Left ventricle myocardium inferior (tissue), 1 donor: ENCODE results near the gene NSMCE1. TPM values are rescaled to one million over a fixed set of nuclear protein-coding genes. Genes with fewer than 3 reads are reported as not detected.

Experiments used
- DNase-seq: peaks from one replicate; pipeline ENCODE4 v3.0.0-alpha.2; 2020
- H3K27ac ChIP-seq: fragments of 200-600 bp; replicated peaks from 2 replicates; pipeline ENCODE4 v1.8.0; 2021
- H3K27me3 ChIP-seq: fragments of 200-600 bp; 2 replicates; pipeline ENCODE4 v1.8.0; 2021; ENCODE audit warnings: low read depth
- H3K36me3 ChIP-seq: fragments of 200-600 bp; 2 replicates; pipeline ENCODE4 v1.8.0; 2021
- H3K4me1 ChIP-seq: fragments of 200-600 bp; 2 replicates; pipeline ENCODE4 v1.8.0; 2021
- H3K4me3 ChIP-seq: fragments of 200-600 bp; 2 replicates; pipeline ENCODE4 v1.8.0; 2021; ENCODE audit warnings: mild to moderate bottlenecking, moderate library complexity
- H3K9me3 ChIP-seq: fragments of 200-600 bp; replicated peaks from 2 replicates; pipeline ENCODE4 v1.8.0; 2021
- intact Hi-C: fragments of 100-400 bp; cut with micrococcal nuclease; formaldehyde crosslinking; loops from one replicate; pipeline ENCODE4 v1.11.0; 2022
- total RNA-seq: library from RNA; stranded (reverse); fragmentation: NEBNext Ultra II Directional; extraction: Animal tissue kit (Norgen Biotek cat#: 25700); gene quantifications from one replicate; pipeline ENCODE4 v1.2.1, GENCODE V29; 2021
- TF ChIP-seq, protein P1 (sequence below): fragments of 200-600 bp; IDR thresholded peaks from 2 replicates; pipeline ENCODE4 v1.8.0; 2021; ENCODE audit warnings: antibody characterized with exemption, mild to moderate bottlenecking, borderline replicate concordance
- donor health status: DM: no; HTN: yes; CAD: no; lungs with severe emphysema.

Gene NSMCE1
- total RNA-seq, 1 donor from 2014 or later, result 38.6 TPM

DNA sequence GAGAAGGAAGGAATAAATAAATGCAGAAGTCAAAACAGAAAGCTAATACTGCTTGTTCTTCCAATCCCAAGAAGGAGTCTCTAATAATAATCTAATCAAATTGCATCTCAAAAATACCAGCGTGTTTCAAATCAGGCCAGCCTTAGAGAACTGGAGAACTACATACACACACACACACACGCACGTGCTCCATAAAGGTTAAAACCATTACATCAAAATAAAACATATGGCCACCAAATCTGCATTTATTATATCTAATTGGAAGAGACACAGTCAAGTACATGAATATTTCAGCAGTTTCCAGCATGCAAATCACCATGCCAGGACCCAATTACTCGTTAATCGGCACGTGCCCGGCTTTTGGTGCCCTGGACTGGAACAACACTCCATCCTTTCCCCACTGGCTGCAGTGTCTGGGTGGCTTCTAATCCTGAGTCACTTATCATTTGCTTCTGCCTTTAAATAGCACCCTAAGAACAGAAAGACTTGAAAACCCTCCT, 85.6 kb downstream of the NSMCE1 start:
- H3K36me3 ChIP-seq, result no peaks in the 10 kb centered on the region
- no peaks in the 10 kb centered on the region for H3K4me1 ChIP-seq
- TF ChIP-seq, protein P1, sequence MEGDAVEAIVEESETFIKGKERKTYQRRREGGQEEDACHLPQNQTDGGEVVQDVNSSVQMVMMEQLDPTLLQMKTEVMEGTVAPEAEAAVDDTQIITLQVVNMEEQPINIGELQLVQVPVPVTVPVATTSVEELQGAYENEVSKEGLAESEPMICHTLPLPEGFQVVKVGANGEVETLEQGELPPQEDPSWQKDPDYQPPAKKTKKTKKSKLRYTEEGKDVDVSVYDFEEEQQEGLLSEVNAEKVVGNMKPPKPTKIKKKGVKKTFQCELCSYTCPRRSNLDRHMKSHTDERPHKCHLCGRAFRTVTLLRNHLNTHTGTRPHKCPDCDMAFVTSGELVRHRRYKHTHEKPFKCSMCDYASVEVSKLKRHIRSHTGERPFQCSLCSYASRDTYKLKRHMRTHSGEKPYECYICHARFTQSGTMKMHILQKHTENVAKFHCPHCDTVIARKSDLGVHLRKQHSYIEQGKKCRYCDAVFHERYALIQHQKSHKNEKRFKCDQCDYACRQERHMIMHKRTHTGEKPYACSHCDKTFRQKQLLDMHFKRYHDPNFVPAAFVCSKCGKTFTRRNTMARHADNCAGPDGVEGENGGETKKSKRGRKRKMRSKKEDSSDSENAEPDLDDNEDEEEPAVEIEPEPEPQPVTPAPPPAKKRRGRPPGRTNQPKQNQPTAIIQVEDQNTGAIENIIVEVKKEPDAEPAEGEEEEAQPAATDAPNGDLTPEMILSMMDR, result no peak
- intact Hi-C loops, result no loop called here
- no peaks in the 10 kb centered on the region for H3K27me3 ChIP-seq
- no peaks in the 10 kb centered on the region for H3K9me3 ChIP-seq
- H3K4me3 ChIP-seq, result no peak overlapping the region
- H3K27ac ChIP-seq, result no peak overlapping the region
- DNase-seq, result no peak

DNA sequence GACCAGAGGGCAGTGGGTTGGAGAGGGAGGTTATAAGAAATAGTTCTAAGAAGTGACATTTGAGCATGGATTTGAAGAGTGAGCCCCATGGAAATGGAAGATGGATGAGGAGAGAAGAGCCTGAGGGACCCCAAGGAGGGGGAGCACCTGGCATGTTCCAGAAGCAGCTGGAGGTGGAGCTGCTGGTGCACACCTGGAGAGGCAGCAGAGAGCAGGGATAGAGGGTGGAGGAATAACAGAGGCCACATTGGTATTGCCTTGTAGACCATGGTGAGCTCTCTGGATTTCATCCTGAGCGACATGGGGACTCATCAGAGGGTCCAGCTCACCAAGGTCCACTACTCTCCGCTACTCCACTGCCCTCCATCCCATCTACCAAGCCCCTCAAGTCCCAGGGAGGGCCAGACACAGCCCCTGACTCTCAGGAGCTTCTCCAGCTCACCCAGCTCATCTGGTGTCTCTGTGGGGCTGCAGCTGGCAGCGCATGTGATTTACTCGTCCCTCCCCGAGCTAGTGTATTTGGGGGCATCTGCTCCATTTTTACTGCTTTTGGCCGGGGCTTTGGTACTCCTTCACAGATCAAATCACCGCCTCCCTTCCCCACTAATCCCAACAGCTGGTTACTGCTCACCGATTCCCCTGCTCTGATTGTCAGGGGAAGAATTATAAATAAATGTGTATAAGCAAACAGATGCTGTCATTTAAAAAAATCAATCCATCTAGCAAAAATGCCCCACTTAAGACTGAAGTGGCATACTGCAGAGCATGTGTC, 87.4 kb downstream of the NSMCE1 start:
- intact Hi-C loops, result no loop called here
- H3K27ac ChIP-seq, result no peak overlapping the region
- TF ChIP-seq, protein P1, result no peak
- no peaks in the 10 kb centered on the region for H3K4me1 ChIP-seq
- no peaks in the 10 kb centered on the region for H3K36me3 ChIP-seq
- no peaks in the 10 kb centered on the region for H3K9me3 ChIP-seq
- no peak overlapping the region for H3K4me3 ChIP-seq
- no peaks in the 10 kb centered on the region for H3K27me3 ChIP-seq
- DNase-seq, result no peak

DNA sequence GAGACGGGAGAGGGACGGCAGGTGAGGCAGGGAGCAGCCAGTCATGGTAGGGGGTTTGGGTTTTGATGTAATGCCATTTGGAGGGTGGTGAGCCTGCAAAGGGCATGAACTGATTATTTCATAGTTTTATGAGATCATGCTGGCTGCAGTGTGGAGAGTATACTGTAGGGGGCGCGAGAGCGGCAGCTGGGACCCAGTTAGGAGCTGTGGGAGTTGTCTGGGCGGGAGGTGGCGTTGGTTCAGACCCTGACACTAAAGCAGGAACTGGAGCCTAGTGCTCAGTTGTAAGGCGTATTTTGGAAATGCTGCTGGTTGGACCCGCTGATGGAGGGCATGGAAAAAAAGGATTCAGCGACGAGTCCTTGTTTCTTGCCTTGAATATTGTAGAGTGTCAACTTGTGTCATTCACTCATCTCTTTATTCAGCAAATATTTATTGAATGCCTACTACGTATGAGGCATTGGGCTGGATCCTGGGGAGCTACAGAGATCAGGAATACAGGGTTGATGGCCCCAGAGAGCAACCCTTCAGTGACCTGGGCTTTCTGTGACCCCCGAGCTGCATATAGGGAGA, 89.0 kb downstream of the NSMCE1 start:
- intact Hi-C loops, result loop anchor here (5.0 to 10.0 kb wide), 2 partner anchors 195 to 278 kb away; no protein-coding TSS in a partner anchor
- TF ChIP-seq, protein P1, result peak; percentile 96
- Histone ChIP-seq H3K36me3 (no peaks in the 10 kb centered on the region), H3K9me3 (no peaks in the 10 kb centered on the region), H3K27ac (no peak overlapping the region), H3K27me3 (no peaks in the 10 kb centered on the region), H3K4me1 (no peaks in the 10 kb centered on the region), H3K4me3 (no peak overlapping the region)
- DNase-seq, result peak; percentile 89

DNA sequence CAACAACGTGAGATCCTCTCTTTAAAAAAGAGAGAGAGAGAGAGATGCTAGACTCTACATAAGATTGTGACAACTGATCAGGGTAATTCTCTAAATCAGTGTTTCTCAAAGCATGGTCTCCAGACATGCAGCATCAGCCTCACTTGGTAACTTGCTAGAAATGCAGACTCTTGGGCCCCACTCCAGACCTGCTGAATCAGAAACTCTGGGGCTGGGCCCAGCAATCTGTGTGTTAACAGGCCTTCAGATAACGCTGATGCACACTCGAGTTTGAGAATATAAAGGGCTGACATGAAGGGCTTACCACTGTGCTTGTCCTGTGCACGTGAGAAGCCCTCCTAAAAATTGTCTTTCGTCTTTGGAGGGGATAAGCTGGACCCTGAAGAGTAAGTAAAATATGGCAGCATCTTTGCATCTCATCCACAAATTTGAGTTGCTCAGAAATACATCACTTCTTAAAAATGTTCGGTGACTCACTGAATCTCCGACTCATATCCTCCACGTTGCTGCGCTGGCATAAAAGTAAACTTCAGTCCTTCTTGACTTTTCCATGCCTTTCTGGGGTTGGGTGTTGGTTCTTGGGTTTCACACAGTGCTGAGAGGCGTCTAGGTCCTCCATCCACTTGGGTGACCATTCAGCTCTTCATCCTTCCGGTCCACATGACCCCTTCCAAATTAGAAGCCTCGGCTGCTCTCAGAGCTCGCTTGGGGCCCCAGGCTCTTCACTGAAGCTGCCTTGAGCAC, 91.4 kb downstream of the NSMCE1 start:
- Histone ChIP-seq H3K27ac (no peak overlapping the region), H3K36me3 (no peaks in the 10 kb centered on the region), H3K9me3 (no peaks in the 10 kb centered on the region), H3K27me3 (peaks cover 10% of the 10 kb centered on the region), H3K4me3 (no peak overlapping the region), H3K4me1 (no peaks in the 10 kb centered on the region)
- intact Hi-C loops, result loop anchor here (5.0 to 10.0 kb wide), 2 partner anchors 198 to 280 kb away; no protein-coding TSS in a partner anchor
- no peak for DNase-seq
- TF ChIP-seq, protein P1, result no peak

DNA sequence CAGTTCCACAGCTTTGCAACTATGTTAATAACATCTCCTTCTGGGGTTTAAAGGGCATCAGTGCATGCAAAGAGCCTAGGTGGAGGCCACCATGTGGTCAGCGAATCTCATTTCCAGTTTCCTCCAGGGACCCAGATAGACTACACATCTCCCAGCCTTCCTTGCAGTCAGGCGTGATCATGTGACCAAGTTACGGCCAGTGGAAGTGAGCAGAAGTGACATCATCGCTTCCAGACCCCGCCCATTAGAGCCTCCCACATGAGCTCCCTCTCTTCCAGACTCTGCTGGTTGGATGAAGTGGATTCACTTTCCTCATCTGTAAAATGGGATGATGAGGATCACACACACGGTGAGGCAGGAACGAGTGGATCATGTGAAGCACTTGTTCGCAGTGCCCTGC, 92.7 kb downstream of the NSMCE1 start:
- DNase-seq, result no peak
- peaks cover 10% of the 10 kb centered on the region for H3K9me3 ChIP-seq
- TF ChIP-seq, protein P1, result no peak
- H3K4me3 ChIP-seq, result no peak overlapping the region
- no peaks in the 10 kb centered on the region for H3K4me1 ChIP-seq
- H3K27me3 ChIP-seq, result peaks cover 14% of the 10 kb centered on the region
- H3K27ac ChIP-seq, result no peak overlapping the region
- no peaks in the 10 kb centered on the region for H3K36me3 ChIP-seq
- intact Hi-C loops, result loop anchor here (5.0 to 10.0 kb wide), 2 partner anchors 199 to 281 kb away; no protein-coding TSS in a partner anchor
